Esophagus (tissue), 2 donors: ENCODE results near the gene TRMT44. TPM values are rescaled to one million over a fixed set of nuclear protein-coding genes. Genes with fewer than 3 reads are reported as not detected.
A peak's percentile ranks its signal among the peaks of the same experiment; 100 is the strongest.

Experiments used
- H3K27ac ChIP-seq, 2 donors: one replicate each; pipeline ENCODE4 v1.5.1; 2013; ENCODE audit warnings: low read depth in 2 of 2, mild to moderate bottlenecking in 2 of 2, inconsistent platforms in 1 of 2, low read length in 1 of 2, moderate library complexity in 1 of 2
- H3K27me3 ChIP-seq, 2 donors: one replicate each; pipeline ENCODE4 v1.6.1; 2013; ENCODE audit warnings: low read length in 2 of 2, control low read depth in 1 of 2, mild to moderate bottlenecking in 1 of 2; ENCODE audit not compliant: insufficient read depth in 2 of 2, control insufficient read depth in 1 of 2
- H3K36me3 ChIP-seq, 2 donors: one replicate each; pipeline ENCODE4 v1.6.1; 2013; ENCODE audit warnings: low read length in 1 of 2; ENCODE audit not compliant: control insufficient read depth in 2 of 2, insufficient read depth in 2 of 2
- H3K4me1 ChIP-seq, 2 donors: one replicate each; pipeline ENCODE4 v1.6.1; 2013; ENCODE audit warnings: low read length in 1 of 2; ENCODE audit not compliant: control insufficient read depth in 2 of 2, insufficient read depth in 2 of 2
- H3K4me3 ChIP-seq, 2 donors: one replicate each; pipeline ENCODE4 v1.5.1; 2013; ENCODE audit warnings: low read length in 2 of 2, mild to moderate bottlenecking in 2 of 2, low read depth in 1 of 2, moderate library complexity in 1 of 2
- H3K9me3 ChIP-seq, 2 donors: one replicate each; pipeline ENCODE4 v1.6.1; 2013; ENCODE audit warnings: mild to moderate bottlenecking in 2 of 2, low read depth in 1 of 2, low read length in 1 of 2, moderate library complexity in 1 of 2; ENCODE audit not compliant: control insufficient read depth in 2 of 2, insufficient read depth in 1 of 2
- WGBS, 2 donors: extraction: QIAGEN DNeasy Blood & Tissue Kit; methylation state at CpG; one replicate each; pipeline ENCODE4 v1.1.7; 2013; 5-methylcytosine and 5-hydroxymethylcytosine counted together
- polyA plus RNA-seq, 2 donors: library from polyadenylated mRNA; stranded (reverse); fragments of 200-250 nt; gene quantifications; one replicate each; pipeline ENCODE4 v1.2.3, GENCODE V29; 2013
- donor health status: healthy with polysubstance abuse.
- donor health status: Bipolar disorder and iron deficiency.

Gene TRMT44
- polyA plus RNA-seq, 2 donors = 15.6 to 17.2 TPM

DNA sequence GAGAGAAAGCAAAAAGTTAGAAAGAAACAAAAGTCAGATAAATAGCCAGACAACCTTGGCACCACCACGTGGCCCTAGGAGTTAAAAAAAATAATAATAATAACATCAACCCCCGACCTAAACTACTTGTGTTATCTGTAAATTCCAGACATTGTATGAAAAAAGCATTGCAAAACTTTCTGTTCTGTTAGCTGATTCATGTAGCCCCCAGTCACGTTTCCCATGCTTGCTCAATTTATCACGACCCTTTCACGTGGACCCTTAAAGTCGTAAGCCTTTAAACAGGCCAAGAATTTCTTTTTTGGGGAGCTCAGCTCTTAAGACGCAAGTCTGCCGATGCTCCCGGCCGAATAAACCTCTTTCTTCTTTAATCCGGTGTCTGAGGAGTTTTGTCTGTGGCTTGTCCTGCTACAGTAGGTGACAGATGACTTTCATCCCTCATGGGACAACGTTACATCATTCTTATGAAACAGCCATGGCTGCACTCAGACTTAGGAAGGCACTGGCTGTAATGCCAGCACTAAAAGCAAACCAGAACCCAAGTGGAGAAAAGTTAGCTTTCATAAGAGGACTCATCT, 574 bp upstream of the TRMT44 start:
- H3K9me3 ChIP-seq = no peaks in the 10 kb centered on the region
- no peaks in the 10 kb centered on the region for H3K27me3 ChIP-seq
- peaks cover 0 to 11% of the 10 kb centered on the region in 2 donors for H3K4me1 ChIP-seq
- H3K36me3 ChIP-seq = no peaks in the 10 kb centered on the region
- peak overlapping the region; percentile 98 for H3K27ac ChIP-seq
- peak overlapping the region; percentile 87 to 98 for H3K4me3 ChIP-seq
- 20 to 32% methylated on average over 12 of the region's 12 CpGs for WGBS, 2 donors

DNA sequence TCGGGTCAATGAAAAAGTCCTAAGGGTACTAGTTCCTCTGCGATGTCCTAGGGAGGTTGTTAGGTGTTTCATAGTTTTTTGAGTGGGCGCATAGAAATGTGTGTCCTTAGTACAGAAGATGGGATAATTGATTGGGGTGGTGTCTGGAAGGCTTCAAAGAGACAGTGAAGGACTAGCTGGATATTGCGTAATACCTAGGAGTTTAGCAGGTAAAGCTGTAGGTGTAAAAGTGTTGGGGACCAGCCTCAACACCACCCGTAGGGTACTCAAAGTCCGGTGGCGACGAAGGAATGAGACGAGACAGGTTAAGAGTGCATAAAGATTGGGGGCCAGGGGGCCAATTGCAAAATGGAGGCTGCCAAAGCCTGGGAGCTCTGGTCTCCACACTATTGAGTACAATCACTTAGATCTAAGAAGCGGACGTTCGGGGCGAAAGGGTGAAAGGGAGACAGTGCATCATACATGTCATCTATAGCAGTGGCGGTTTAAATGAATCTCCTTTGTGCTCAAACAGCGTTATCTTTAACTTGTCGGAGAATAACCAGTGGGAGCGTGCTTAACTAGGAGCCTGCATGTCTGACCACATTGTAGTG, 1.0 kb downstream of the TRMT44 start:
- H3K4me3 ChIP-seq = peak overlapping the region; percentile 87 to 98
- H3K4me1 ChIP-seq = peaks cover 0 to 6% of the 10 kb centered on the region in 2 donors
- H3K9me3 ChIP-seq = no peaks in the 10 kb centered on the region
- no peak overlapping the region for H3K27ac ChIP-seq
- H3K36me3 ChIP-seq = peaks cover 0 to 2% of the 10 kb centered on the region in 2 donors
- no peaks in the 10 kb centered on the region for H3K27me3 ChIP-seq
- WGBS, 2 donors = 33 to 51% methylated on average over 17 of the region's 17 CpGs

- WGBS, 2 donors = 83 to 85% methylated on average over 10 of the region's 10 CpGs
- H3K36me3 ChIP-seq = peaks cover 0 to 7% of the 10 kb centered on the region in 2 donors
- H3K4me3 ChIP-seq = peak overlapping the region in 1 of 2 donors; percentile 87
- no peaks in the 10 kb centered on the region for H3K27me3 ChIP-seq
- no peak overlapping the region for H3K27ac ChIP-seq
- no peaks in the 10 kb centered on the region for H3K9me3 ChIP-seq
- H3K4me1 ChIP-seq = peaks cover 0 to 6% of the 10 kb centered on the region in 2 donors
Measured at GRCh38 chr4:8442596-8443358, 2.2 kb downstream of the TRMT44 start.

- Histone ChIP-seq H3K9me3 (no peaks in the 10 kb centered on the region), H3K27me3 (no peaks in the 10 kb centered on the region), H3K4me3 (no peak overlapping the region), H3K27ac (no peak overlapping the region), H3K36me3 (peaks cover 7 to 18% of the 10 kb centered on the region in 2 donors), H3K4me1 (peaks cover 0 to 6% of the 10 kb centered on the region in 2 donors)
- WGBS, 2 donors = 79 to 82% methylated on average over 6 of the region's 6 CpGs
Measured at GRCh38 chr4:8443801-8444200, 3.2 kb downstream of the TRMT44 start.

GRCh38 chr4:8446122-8446521, 5.5 kb downstream of the TRMT44 start:
- Histone ChIP-seq H3K27me3 (no peaks in the 10 kb centered on the region), H3K27ac (no peak overlapping the region), H3K9me3 (no peaks in the 10 kb centered on the region), H3K36me3 (peaks cover 7 to 22% of the 10 kb centered on the region in 2 donors), H3K4me3 (no peak overlapping the region), H3K4me1 (peaks cover 0 to 6% of the 10 kb centered on the region in 2 donors)
- 80 to 83% methylated on average over 3 of the region's 3 CpGs for WGBS, 2 donors

DNA sequence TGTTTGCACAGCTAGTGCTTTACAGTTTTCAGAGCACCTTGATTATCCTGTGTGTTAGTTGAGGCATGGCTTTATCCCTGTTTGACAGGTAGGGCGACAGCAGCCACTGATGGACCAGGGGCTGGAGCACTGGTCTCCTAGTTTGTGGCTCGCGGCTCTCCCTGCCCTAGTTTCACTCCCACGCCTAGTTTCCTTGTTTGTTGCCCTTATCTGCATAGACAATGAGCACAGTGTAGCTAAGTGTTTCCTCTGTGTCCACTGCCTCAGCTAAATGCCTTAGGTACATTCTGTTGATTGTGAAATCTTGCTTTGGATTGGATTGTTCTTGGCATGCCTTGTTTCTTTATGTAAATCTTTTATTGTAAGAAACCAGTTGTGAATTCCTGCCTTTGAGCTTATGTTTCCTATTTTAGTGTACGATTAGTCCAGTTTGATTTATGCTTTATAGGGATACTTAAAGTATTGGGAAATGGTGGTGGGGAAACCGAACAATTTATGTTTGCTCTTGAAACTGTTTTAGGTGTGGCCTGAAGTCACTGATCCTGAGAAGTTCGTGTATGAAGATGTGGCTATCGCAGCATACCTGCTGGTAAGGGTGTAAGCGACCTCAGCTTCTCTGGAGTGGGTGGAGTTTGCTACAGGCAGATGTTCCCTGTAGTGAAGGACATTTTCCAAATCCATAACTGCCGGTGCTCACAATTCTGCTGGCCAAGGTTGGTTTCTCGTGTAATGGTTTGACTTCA, 11.0 kb downstream of the TRMT44 start:
- H3K9me3 ChIP-seq = no peaks in the 10 kb centered on the region
- H3K27ac ChIP-seq = peak overlapping the region; percentile 81 to 83
- peaks cover 24 to 42% of the 10 kb centered on the region in 2 donors for H3K36me3 ChIP-seq
- peaks cover 0 to 2% of the 10 kb centered on the region in 2 donors for H3K4me1 ChIP-seq
- no peaks in the 10 kb centered on the region for H3K27me3 ChIP-seq
- 81% methylated on average over 11 of the region's 11 CpGs for WGBS, 2 donors
- H3K4me3 ChIP-seq = no peak overlapping the region

GRCh38 chr4:8453957-8454356, 13.4 kb downstream of the TRMT44 start:
- Histone ChIP-seq H3K36me3 (peaks cover 18 to 30% of the 10 kb centered on the region in 2 donors), H3K9me3 (no peaks in the 10 kb centered on the region), H3K27ac (no peak overlapping the region), H3K4me3 (no peak overlapping the region), H3K4me1 (peaks cover 0 to 2% of the 10 kb centered on the region in 2 donors), H3K27me3 (no peaks in the 10 kb centered on the region)
- 83 to 91% methylated on average over 3 of the region's 3 CpGs for WGBS, 2 donors

- no peaks in the 10 kb centered on the region for H3K9me3 ChIP-seq
- no peaks in the 10 kb centered on the region for H3K27me3 ChIP-seq
- H3K4me1 ChIP-seq = no peaks in the 10 kb centered on the region
- H3K36me3 ChIP-seq = peaks cover 15 to 31% of the 10 kb centered on the region in 2 donors
- 62 to 74% methylated on average over 9 of the region's 9 CpGs for WGBS, 2 donors
- H3K27ac ChIP-seq = no peak overlapping the region
- no peak overlapping the region for H3K4me3 ChIP-seq
Measured at GRCh38 chr4:8457646-8458252, 17.2 kb downstream of the TRMT44 start.

- H3K4me1 ChIP-seq = no peaks in the 10 kb centered on the region
- H3K36me3 ChIP-seq = peaks cover 7 to 30% of the 10 kb centered on the region in 2 donors
- 86 to 87% methylated on average over 8 of the region's 8 CpGs for WGBS, 2 donors
- H3K27me3 ChIP-seq = no peaks in the 10 kb centered on the region
- H3K9me3 ChIP-seq = no peaks in the 10 kb centered on the region
- H3K4me3 ChIP-seq = no peak overlapping the region
- no peak overlapping the region for H3K27ac ChIP-seq
Measured at GRCh38 chr4:8459867-8460445, 19.4 kb downstream of the TRMT44 start.
